NCI-H1930 (cell line): Measurements from ENCODE around the gene TRMT1L.

Experiments
- DNase-seq, 2 experiments: peaks; one replicate each; lab custom pipeline; 2025; lab: John Stamatoyannopoulos, UW

TRMT1L gene

GRCh38 chr1:185112356-185112755 is 44.4 kb downstream of the TRMT1L start:
- no peak for DNase-seq

DNA sequence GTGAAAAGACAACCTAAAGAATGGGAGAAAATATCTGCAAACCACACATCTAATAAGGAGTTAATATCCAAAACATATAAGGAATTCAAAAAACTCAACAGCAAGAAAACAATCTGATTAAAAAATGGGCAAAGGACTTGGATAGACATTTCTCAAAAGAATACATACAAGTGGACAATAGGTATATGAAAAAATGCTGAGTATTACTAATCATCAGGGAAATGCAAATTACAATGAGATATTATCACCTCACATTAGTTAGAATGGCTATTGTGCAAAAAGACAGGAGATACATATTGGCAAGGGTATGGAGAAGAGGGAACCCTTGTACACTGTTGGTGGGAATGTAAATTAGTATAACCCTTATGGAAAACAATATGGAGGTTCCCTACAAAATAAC is 44.9 kb downstream of the TRMT1L start:
- no peak for DNase-seq

GRCh38 chr1:185110145-185110544 is 46.6 kb downstream of the TRMT1L start:
- DNase-seq = no peak

DNA sequence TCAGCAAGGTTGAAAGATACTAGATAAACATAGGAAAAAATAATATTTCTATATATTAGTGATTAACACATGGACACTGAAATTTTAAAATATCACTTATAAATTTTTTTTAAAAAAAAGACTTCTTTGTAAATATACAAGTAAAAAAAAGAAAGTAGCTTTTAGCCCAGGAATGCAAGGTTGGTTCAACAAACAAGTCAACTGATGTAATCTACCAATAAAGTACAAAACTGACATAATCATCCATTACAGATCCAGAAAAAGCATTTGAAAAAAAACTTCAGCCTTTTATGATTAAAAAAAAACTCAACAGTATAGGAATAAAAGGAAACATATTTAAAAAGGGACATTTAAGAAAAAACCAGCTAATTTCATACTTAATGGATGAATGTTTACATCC is 48.4 kb downstream of the TRMT1L start:
- no peak for DNase-seq

DNA sequence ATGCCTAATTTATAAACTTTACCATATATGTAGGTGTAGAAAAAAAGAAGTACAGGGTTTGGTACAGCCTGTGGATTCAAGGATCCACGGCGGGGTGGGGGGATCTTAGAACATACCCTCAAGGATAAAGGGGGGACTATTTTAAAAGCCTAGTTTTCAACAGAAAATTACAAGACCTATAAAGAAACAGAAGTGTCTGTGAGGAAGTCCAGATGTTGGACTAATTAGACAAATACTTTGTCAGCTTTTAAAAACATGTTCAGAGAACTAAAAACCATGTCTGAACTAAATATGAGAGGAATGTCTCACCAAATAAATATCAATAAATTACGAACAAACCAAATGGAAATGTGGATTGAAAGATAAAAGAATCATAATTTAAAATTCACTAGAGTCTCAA is 51.6 kb downstream of the TRMT1L start:
- no peak for DNase-seq

GRCh38 chr1:185104083-185104482 is 52.7 kb downstream of the TRMT1L start:
- DNase-seq = no peak

GRCh38 chr1:185096531-185096930 is 60.2 kb downstream of the TRMT1L start:
- no peak for DNase-seq

DNA sequence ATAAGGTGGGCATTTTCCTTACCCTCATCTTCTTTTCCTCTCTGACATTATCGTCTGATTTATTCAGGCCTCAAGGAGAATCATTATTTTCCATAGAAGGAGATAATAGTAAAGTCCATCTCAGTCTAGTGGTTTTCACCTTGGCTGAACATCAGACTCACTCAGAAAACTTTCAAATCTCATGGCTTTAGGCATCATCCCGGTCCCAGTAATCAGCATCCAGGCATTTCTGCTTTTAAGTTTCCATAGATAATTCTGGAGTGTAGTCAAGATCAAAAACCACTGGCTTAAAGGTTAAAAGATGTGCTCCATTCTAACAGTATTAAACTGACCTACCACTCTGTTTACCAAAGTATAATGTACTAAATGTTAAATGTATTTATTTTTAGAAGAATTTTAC is 62.0 kb downstream of the TRMT1L start:
- DNase-seq = no peak

- DNase-seq = no peak
Observed at GRCh38 chr1:185091480-185091879, 65.3 kb downstream of the TRMT1L start.

GRCh38 chr1:185087746-185088145 is 69.0 kb downstream of the TRMT1L start:
- DNase-seq = no peak

GRCh38 chr1:185087101-185087500 is 69.7 kb downstream of the TRMT1L start:
- no peak for DNase-seq

DNA sequence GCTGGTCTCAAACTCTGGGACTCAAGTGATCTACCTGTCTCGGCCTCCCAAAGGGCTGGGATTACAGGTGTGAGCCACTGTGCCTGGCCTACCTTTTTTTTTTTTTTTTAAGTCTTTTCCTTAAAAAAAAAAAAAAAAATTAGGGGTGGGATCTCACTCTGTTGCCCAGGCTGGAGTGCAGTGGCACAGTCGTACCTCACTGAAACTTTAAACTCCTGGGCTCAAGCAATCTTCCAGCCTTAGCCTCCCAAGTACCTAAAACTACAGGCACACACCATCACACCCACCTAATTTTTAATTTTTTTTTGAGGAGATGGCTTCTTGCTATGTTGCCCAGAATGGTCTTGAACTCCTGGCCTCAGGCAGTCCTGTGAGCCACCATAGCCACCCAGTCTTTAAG is 72.9 kb downstream of the TRMT1L start:
- no peak for DNase-seq

DNA sequence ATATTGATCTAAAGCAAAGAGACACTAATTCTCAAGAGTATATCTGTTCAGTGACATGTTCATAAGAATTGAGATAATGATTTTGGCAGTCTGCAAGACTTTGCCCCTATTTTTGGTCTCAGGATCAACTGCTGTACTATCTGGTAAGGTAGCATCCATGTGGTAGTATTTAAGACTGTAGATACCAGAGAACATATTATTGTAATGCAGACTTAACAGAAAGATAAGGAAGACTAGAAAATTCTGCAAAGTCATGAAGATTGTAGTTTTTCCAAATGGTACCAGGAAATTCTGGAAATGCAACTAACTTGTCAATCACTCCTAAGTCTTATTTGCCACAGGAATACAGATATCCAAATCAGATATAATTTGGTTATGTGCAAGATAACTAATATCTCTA is 76.3 kb downstream of the TRMT1L start:
- no peak for DNase-seq

- DNase-seq = no peak
Observed at GRCh38 chr1:185077374-185077773, 79.4 kb downstream of the TRMT1L start.

DNA sequence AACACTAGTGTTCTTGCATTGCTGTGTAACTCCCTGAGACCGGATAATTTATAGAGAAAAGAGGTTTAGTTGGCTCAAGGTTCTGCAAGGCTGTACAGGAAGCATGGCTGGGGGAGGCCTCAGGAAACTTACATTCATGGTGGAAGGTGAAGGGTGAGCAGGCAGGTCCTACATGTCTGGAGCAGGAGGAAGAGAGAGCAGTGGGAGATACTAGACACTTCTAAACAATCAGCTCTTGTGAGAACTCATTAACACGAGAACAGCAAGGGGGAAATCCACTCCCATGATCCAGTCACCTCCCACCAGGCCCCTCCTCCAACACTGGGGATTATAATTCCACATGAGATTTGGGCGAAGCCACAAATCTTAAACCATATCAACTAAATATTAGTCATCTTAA is 81.3 kb downstream of the TRMT1L start:
- DNase-seq = no peak

GRCh38 chr1:185074307-185074706 is 82.4 kb downstream of the TRMT1L start:
- no peak for DNase-seq

DNA sequence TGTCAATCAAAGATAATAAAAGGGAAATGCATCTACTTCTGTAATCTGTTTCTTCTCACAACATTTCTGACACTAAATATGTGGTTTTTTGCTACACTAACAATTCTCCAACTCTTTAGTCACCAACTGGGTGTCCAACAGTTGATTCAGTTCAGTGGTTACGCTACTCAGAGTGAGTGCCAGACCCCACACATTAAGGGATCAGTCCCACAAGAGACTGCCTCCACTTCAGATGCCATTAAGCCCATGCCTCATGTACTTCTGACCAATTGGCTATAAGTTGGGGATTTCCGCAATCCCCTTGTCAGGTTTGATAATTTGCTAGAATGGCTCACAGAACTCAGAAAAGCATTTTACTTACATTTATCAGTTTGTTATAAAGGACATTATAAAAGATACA is 83.0 kb downstream of the TRMT1L start:
- DNase-seq = no peak

- no peak for DNase-seq
Observed at GRCh38 chr1:185070051-185070450, 86.7 kb downstream of the TRMT1L start.

DNA sequence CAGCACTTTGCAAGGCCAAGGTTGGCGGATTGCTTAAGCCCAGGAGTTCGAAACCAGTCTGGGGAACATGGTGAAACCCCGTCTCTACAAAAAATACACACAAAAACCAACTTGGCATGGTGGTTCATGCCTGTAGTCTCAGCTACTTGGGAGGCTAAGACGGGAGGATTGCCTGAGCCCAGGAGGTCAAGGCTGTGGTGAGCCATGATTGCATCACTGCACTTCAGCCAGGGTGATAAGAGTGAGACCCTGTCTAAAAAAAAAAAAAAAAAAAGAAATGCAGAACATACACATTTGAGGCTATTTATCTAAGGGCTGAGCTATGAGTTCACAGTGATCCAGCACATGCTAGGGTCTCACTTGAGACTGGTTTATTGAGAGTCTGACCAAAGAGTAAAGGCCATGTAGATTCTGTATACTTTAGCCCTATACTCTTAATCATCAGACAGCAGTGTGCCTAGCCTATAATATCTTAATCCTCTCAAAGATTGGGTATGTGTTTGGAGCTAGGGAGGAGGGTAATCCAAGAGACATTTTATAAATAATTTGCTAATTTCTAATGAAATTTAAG is 87.5 kb downstream of the TRMT1L start:
- DNase-seq = no peak

DNA sequence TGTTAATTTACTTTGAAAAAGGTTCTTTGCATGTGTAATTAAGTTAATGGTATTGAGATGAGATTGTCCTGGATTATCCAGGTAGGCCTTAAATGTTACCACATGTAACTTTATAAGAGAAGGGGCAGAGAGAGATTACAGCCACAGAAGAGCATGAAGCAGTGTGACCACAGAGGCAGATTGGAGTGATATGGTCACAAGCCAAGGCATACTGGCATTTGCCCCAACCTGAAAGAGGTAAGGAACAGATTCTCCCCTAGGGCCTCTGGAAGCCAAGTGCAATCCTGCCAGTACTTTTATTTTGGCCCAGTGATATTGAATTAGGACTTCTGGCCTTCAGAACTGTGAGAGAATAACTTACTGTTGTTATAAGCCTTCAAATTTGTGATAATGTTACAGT is 88.4 kb downstream of the TRMT1L start:
- no peak for DNase-seq
